ENCODE data around the gene NFE2L1.
A peak's percentile ranks its signal among the peaks of the same experiment; 100 is the strongest.
"Not testable (repeated sequence)": the region's sequence is repeated elsewhere in the genome, so short reads cannot be mapped to it uniquely, and the experiment has no call there.

Gene NFE2L1

DNA sequence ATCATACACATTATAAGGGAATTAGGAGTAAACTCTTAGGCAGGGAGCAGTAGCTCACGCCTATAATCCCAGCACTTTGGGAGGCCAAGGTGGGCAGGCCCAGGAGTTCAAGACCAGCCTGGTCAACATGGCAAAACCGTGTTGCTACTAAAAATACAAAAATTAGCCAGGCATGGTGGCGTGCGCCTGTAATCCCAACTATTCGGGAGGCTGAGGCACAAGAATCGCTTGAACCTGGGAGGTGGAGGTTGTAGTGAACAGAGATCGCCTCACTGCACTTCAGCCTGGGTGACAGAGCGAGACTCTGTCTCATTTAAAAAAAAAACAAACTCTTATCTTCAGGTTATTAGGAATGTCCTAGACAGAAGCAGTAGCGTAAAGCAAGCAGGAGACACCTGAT is 24.7 kb downstream of the NFE2L1 start:
- DNase-seq: not testable (repeated sequence)

- not testable (repeated sequence) for DNase-seq
Observed at GRCh38 chr17:48073566-48074094, 25.5 kb downstream of the NFE2L1 start.

DNA sequence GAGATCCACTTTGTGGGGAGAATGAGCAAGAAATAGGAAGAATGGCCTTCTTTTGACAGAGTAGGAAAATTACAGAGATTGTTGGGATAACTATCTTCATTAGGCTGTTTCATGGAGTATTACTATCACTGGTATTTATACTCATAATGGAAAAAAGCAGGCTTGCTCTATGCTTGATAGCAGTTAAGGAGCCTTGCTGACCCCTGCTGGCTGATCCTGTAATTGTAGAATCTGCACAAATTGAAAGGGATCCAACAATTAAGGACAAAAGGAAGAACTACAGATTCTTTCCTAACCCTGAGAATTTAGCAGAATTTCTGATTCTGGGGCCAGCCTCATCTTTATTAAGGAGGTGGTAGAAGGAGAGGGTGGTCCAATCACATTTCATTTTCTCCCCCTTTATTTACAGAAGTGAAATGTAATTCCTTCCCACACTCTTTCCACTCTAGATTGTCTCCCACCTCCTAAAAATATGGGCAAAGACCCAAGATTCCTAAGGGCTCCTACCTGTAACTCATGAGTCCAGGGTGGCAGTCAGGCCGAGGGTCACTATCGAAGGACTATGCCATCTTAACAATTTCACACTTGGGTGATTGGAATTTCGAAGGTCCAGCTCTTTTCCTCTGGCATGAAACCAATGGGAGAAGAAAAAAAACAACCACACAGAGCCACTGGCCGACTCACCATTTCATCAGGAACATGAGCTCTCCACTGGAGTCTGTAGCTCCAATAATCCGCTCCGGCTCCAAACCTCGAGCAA is 26.3 kb downstream of the NFE2L1 start:
- peak; percentile 48 for DNase-seq

DNA sequence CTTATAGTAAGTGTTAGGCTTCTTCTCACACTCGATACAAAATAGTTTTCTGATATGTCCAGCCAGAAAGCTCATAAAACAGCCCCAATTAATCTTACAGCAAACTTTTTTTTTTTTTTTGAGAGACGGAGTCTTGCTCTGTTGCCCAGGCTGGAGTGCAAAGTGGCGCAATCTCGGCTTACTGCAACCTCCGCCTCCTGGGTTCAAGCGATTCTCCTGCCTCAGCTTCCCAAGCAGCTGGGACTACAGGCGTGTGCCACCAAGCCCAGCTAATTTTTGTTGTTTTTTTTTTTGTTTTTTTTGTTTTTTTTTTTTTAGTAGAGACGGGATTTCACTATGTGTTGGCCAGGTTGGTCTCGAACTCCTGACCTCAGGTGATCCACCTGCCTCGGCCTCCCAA is 29.0 kb downstream of the NFE2L1 start:
- DNase-seq: not testable (repeated sequence)

GRCh38 chr17:48081858-48082257 is 33.7 kb downstream of the NFE2L1 start:
- no peak for DNase-seq

DNA sequence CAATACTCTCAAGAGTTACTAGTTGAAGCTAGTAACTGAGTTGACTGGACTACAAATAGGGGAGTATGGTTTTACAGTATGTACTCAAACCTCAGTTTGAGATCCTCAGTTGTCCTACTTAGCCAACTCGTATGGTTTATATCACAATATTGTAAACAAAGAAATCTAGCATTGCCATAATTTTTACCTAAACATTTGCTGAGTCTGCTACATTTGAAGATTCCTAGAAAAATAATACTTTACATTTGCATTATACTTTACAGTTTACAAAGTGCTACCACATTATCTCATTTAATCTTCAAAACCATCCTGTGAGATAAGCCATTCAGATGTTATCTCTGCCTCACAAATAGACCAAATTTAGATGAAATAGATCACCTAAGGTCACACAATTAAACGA is 36.8 kb downstream of the NFE2L1 start:
- DNase-seq: no peak

- no peak for DNase-seq
Observed at GRCh38 chr17:48093341-48094045, 45.3 kb downstream of the NFE2L1 start.

DNA sequence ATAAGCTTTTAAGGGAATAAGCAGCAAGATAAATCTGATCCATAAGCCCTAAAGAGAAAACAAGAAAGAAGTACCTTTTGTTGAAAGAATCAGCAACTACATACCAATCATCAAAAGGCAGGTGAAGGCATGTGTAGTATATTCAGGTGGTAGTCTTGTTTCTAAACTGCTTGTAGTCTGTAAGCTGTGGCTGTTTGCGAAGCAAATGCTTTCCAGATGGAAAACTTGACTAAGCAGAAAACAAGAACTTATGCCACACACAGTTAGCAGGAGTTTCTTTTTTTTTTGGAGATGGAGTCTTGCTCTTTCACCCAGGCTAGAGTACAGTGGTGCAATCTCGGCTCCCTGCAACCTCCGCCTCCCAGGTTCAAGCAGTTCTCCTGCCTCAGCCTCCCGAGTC is 47.5 kb downstream of the NFE2L1 start:
- DNase-seq: no peak

- DNase-seq: peak; percentile 34
Observed at GRCh38 chr17:48100160-48100559, 52.0 kb downstream of the NFE2L1 start.

- DNase-seq: peak; percentile 86
Observed at GRCh38 chr17:48100591-48101011, 52.4 kb downstream of the NFE2L1 start.

- peak; percentile 91 for DNase-seq
Observed at GRCh38 chr17:48101012-48101720, 53.0 kb downstream of the NFE2L1 start, which contains the start of gene CBX1. TSS of gene CBX1 (minus strand) at chr17:48101478. CDS start at chr17:48077004, 24,474 bp downstream.

GRCh38 chr17:48102043-48102750 is 54.0 kb downstream of the NFE2L1 start:
- DNase-seq: no peak

DNA sequence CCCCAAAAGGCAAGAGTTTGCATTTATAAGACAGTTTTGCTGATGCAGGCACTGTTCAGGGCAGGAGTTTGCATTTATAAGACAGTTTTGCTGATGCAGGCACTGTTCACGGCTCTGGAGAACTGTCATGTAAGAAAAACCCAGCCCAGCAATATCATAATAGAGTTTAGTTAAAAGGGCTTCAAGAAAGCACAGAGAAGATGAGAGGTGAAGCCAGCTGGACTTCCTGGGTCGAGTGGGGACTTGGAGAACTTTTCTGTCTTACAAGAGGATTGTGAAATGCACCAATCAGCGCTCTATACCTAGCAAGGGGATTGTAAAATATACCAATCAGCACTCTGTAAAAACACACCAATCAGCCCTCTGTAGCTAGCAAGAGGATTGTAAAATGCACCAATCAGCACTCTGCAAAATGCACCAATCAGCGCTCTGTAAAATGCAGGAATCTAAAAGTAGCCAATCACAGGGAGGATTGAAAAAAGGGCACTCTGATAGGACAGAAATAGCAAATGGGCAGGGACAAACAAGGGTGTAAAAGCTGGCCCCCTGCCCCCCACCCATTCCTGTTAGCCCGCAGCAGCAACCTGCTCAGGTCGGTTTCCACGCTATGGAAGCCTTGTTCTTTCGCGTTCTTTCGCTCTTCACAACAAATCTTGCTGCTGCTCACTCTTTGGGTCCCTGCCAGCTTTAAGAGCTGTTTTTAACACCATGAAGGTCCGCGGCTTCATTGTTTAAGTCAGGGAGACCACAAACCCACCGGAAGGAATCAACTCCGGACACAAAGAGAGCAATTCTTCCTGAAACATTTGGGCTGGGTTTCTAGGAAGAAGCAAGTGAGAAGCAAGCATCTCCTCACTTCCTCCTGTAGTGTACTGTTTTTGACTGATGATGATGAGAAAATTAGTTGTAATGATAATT is 54.9 kb downstream of the NFE2L1 start:
- DNase-seq: no peak

GRCh38 chr17:48104440-48104839 is 56.3 kb downstream of the NFE2L1 start:
- no peak for DNase-seq

GRCh38 chr17:48106802-48107136 is 58.6 kb downstream of the NFE2L1 start:
- no peak for DNase-seq

DNA sequence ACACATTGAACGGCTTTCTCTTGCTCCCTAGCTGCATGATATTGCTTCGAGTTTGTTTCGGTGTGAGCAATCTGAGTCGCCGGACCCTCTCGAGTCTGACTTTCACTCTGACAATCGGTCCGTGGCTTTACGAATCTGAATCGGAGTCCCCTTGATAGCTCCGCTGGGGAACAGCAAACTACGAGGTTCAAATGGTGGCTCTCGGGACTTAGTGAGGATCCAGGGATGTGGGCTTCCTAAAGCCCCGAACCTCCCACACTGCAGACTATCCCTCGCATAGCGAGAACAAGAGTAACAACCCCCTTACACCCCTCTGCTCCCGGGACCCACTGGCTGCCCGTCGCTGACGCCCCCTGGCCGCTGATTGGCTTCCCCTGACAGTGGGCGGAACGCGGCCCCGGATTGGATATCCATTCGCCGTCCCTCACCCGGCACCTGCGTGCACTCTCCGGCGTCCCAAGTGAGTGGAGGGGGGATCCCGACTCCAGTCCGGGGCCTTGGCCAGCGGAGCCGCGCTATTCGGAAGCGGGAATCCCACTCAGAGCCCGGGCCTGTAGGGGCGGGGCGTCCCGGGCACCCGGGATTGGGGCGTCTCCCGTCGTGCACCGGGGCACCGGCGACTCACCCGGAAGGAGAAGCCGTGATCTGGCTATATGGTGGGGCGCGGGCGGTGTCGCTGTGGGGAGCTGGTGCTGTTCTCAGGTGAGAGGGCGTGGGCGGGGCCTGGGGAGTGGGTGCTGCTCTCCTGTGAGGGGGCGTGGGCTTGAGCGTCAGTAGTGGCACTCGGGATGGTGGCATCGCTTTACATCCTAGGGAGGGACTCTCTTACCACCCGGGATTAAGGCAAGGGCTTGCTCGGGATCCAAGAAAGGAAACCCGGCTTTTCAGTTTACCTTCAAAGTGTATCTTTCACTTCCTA is 59.2 kb downstream of the NFE2L1 start, which contains the start of gene SNX11:
TSS of gene SNX11 (plus strand) at position 630 of the 919 bp plus-strand sequence. CDS start 4,278 bp downstream, outside the sequence.
- peak; percentile 91 for DNase-seq

DNA sequence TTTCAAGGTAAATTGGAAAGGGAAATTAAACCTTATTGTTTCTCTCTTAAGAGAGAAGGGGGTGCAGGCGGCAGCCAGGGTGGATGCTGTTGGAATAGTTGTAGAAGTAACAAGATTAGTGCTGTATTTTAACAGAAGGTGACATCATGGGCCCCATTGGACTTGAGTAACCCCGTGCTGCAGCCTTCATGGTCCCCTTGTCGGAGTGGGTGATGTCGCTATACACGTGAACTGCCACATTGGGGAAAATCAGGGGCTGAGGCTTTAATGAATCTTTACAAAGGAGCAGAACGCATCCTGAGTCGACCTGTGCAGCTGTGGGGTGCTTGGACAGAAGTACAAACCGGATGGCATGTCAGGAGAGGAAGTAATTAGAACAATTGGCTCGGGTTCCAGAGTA is 62.6 kb downstream of the NFE2L1 start:
- no peak for DNase-seq

All from DMS79 treated with DMSO at 0.1 percent for 48 hours (cell line).